Type B pancreatic cell (in vitro differentiated cells): Measurements from ENCODE around the gene MSI2. TPM values are rescaled to one million over a fixed set of nuclear protein-coding genes. Genes with fewer than 3 reads are reported as not detected.

ENCODE experiments used
- DNase-seq: peaks from one replicate; pipeline ENCODE4 v3.0.0; 2021; ENCODE audit warnings: mixed read lengths; ENCODE audit not compliant: unreplicated experiment; ENCODE audit errors: extremely low spot score
- H3K27ac Mint-ChIP-seq: 2 replicates; pipeline ENCODE4 v1.8.0; 2021; ENCODE audit warnings: mild to moderate bottlenecking, mixed read lengths
- H3K27me3 Mint-ChIP-seq: 2 replicates; pipeline ENCODE4 v1.8.0; 2021; ENCODE audit warnings: mixed read lengths
- H3K36me3 Mint-ChIP-seq: 2 replicates; pipeline ENCODE4 v1.8.0; 2021; ENCODE audit warnings: mixed read lengths
- H3K4me1 Mint-ChIP-seq: one replicate; pipeline ENCODE4 v1.8.0; 2021; ENCODE audit warnings: mixed read lengths; ENCODE audit not compliant: unreplicated experiment
- H3K4me3 Mint-ChIP-seq: 2 replicates; pipeline ENCODE4 v1.8.0; 2021; ENCODE audit warnings: mild to moderate bottlenecking, mixed read lengths
- H3K9me3 Mint-ChIP-seq: 2 replicates; pipeline ENCODE4 v1.8.0; 2021; ENCODE audit warnings: mixed read lengths
- CTCF ChIP-seq: fragments of 200-600 bp; sonication (generic); conservative IDR thresholded peaks from 2 replicates; pipeline ENCODE4 v1.5.0; 2021; ENCODE audit warnings: antibody characterized with exemption, mild to moderate bottlenecking
- total RNA-seq: library from RNA; stranded (reverse); gene quantifications from 2 replicates; pipeline ENCODE4 v1.2.1, GENCODE V29; 2021; ENCODE audit warnings: low replicate concordance

The MSI2 gene
- total RNA-seq, 1 donor from 2014 or later = 158 TPM

- Mint-ChIP-seq H3K27me3 (no peaks in the 10 kb centered on the region), H3K4me3 (no peak overlapping the region), H3K9me3 (no peaks in the 10 kb centered on the region), H3K4me1 (peaks cover 37% of the 10 kb centered on the region), H3K27ac (no peak overlapping the region), H3K36me3 (peaks cover 20% of the 10 kb centered on the region)
- TF ChIP-seq CTCF = no peak
- DNase-seq = no peak
These were observed 194.9 kb downstream of the MSI2 start for GRCh38 chr17:57451191-57451590.

- Mint-ChIP-seq H3K27ac (no peak overlapping the region), H3K36me3 (peaks cover 20% of the 10 kb centered on the region), H3K4me3 (no peak overlapping the region), H3K9me3 (no peaks in the 10 kb centered on the region), H3K27me3 (no peaks in the 10 kb centered on the region), H3K4me1 (peaks cover 33% of the 10 kb centered on the region)
- DNase-seq = no peak
- TF ChIP-seq CTCF = no peak
These were observed 195.3 kb downstream of the MSI2 start for GRCh38 chr17:57451643-57452042.

GRCh38 chr17:57453841-57454425, 197.6 kb downstream of the MSI2 start:
- H3K27ac Mint-ChIP-seq = no peak overlapping the region
- TF ChIP-seq CTCF = no peak
- no peaks in the 10 kb centered on the region for H3K27me3 Mint-ChIP-seq
- peaks cover 24% of the 10 kb centered on the region for H3K4me1 Mint-ChIP-seq
- H3K9me3 Mint-ChIP-seq = no peaks in the 10 kb centered on the region
- peaks cover 13% of the 10 kb centered on the region for H3K36me3 Mint-ChIP-seq
- no peak overlapping the region for H3K4me3 Mint-ChIP-seq
- no peak for DNase-seq

GRCh38 chr17:57454729-57455062, 198.4 kb downstream of the MSI2 start:
- Mint-ChIP-seq H3K9me3 (no peaks in the 10 kb centered on the region), H3K4me1 (peaks cover 29% of the 10 kb centered on the region), H3K27me3 (no peaks in the 10 kb centered on the region), H3K36me3 (peaks cover 17% of the 10 kb centered on the region), H3K27ac (peak overlapping the region; percentile 11), H3K4me3 (no peak overlapping the region)
- no peak for TF ChIP-seq CTCF
- no peak for DNase-seq

- peaks cover 29% of the 10 kb centered on the region for H3K4me1 Mint-ChIP-seq
- no peaks in the 10 kb centered on the region for H3K9me3 Mint-ChIP-seq
- H3K4me3 Mint-ChIP-seq = peak overlapping the region; percentile 12
These were observed 199.0 kb downstream of the MSI2 start for GRCh38 chr17:57455063-57455914.

More at GRCh38 chr17:57455063-57455914, 199.0 kb downstream of the MSI2 start:
- TF ChIP-seq CTCF = no peak
- H3K27ac Mint-ChIP-seq = peak overlapping the region; percentile 11
- peaks cover 17% of the 10 kb centered on the region for H3K36me3 Mint-ChIP-seq
- no peak for DNase-seq
- H3K27me3 Mint-ChIP-seq = no peaks in the 10 kb centered on the region
